ENCODE measurements around the gene ELMO1.

ELMO1 gene

DNA sequence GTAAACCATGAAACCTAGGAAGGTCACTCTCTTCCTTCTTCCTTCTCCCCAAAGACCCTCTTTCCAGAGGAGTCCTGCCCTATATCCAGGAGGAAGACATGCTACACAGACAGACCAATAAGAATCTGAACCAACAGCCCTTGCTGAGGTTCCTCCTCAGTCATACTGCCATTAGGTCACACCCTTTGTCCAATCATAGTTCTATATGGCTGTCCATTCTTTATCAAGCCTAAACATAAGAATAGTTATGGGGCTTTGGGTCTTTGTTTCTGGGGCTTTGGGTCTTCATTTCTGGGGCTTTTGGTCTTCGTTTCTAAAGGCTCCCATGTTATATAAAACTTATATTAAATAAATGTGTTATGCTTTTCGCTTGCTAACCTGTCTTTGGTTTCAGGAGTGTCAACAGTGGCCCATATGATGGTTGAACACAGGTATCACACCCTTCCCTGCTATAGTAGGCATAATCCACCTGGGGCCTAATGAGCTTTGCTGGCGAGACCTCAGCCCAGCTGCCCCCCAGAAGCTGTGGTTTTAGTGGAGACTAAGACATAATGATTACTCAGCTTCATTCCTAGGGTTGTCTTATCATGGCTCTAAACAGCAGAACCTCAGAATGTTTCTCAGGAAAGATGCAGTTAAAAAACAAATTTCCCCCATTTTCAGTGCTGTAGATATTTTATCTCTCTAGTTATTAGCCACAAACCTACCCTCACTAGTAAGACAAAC lies 91.6 kb downstream of the ELMO1 start:
- peak overlapping the region; percentile 59 for H2AFZ ChIP-seq
- H3K4me2 ChIP-seq (ENCODE audit: low read length), result no peak overlapping the region
- H3K36me3 ChIP-seq (ENCODE audit: control insufficient read depth, insufficient read depth, low read length), result no peaks in the 10 kb centered on the region
- H3K9me3 ChIP-seq (ENCODE audit: control insufficient read depth, low read length), result no peaks in the 10 kb centered on the region
- no peaks in the 10 kb centered on the region for H3K79me2 ChIP-seq
- no peak for TF ChIP-seq CTCF (IDR thresholded peaks at IDR 0.05)
- H3K4me1 ChIP-seq, result peaks cover 33% of the 10 kb centered on the region
- no peak overlapping the region for H3K9ac ChIP-seq
- peak overlapping the region; percentile 45 for H3K27ac ChIP-seq
- no peaks in the 10 kb centered on the region for H3K27me3 ChIP-seq (ENCODE audit: control insufficient read depth, insufficient read depth, low read length)
- H3K4me3 ChIP-seq (ENCODE audit: low read depth, low read length), result no peak overlapping the region

- H3K9me3 ChIP-seq (ENCODE audit: control insufficient read depth, low read length), result no peaks in the 10 kb centered on the region
- H3K9ac ChIP-seq, result no peak overlapping the region
- no peaks in the 10 kb centered on the region for H3K79me2 ChIP-seq
- peak overlapping the region; percentile 49 for H3K27ac ChIP-seq
- TF ChIP-seq CTCF (IDR thresholded peaks at IDR 0.05), result no peak
- H3K27me3 ChIP-seq (ENCODE audit: control insufficient read depth, insufficient read depth, low read length), result no peaks in the 10 kb centered on the region
- peak overlapping the region; percentile 50 for H2AFZ ChIP-seq
- H3K4me1 ChIP-seq, result peaks cover 27% of the 10 kb centered on the region
- no peak overlapping the region for H3K4me2 ChIP-seq (ENCODE audit: low read length)
- H3K36me3 ChIP-seq (ENCODE audit: control insufficient read depth, insufficient read depth, low read length), result no peaks in the 10 kb centered on the region
- no peak overlapping the region for H3K4me3 ChIP-seq (ENCODE audit: low read depth, low read length)
These were observed 94.0 kb downstream of the ELMO1 start for GRCh38 chr7:37354656-37355131.

GRCh38 chr7:37353949-37354655 lies 94.6 kb downstream of the ELMO1 start:
- Histone ChIP-seq H3K27me3 (ENCODE audit: control insufficient read depth, insufficient read depth, low read length) (no peaks in the 10 kb centered on the region), H3K36me3 (ENCODE audit: control insufficient read depth, insufficient read depth, low read length) (no peaks in the 10 kb centered on the region), H3K4me1 (peaks cover 21% of the 10 kb centered on the region), H3K79me2 (no peaks in the 10 kb centered on the region), H3K4me3 (ENCODE audit: low read depth, low read length) (no peak overlapping the region), H3K4me2 (ENCODE audit: low read length) (no peak overlapping the region), H2AFZ (peak overlapping the region; percentile 50), H3K9ac (no peak overlapping the region), H3K27ac (peak overlapping the region; percentile 49), H3K9me3 (ENCODE audit: control insufficient read depth, low read length) (no peaks in the 10 kb centered on the region)
- TF ChIP-seq CTCF (IDR thresholded peaks at IDR 0.05), result no peak

DNA sequence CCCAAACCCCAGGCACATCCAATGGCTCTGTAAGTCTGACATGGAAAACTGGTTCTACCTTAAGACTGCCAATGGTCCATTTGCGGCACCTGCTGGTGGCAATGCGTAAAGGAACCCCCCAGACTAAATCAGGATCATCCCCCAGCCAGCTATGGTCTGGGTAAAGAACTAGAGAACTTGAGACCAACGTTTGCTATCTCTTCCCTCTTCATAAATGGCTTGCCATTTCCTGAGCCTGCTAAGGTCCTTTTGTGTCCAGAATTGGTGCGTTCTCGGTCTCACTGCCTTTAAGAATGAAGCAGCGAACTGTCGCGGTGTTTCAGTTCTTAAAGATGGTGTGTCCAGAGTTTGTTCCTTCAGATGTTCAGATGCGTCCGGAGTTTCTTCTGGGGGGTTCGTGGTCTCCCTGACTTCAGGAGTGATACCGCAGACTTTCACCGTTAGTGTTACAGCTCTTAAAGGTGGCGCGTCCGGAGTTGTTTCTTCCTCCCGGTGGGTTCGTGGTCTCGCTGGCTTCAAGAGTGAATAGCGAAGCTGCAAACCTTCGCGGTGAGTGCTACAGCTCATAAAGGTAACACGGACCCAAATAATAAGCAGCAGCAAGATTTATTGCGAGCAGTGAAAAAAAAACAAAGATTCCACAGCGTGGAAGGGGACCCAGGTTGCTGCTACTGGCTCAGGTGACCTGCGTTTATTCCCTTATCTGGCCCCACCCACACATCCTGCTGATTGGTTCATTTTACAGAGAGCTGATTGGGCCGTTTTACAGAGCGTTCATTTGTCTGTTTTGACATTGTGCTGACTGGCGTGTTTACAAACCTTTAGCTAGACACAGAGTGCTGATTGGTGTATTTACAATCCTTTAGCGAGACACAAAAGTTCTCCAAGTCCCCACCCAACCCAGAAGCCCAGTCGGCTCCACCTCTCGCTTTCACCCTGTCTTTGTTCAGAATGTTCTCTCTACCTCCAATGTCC lies 95.4 kb downstream of the ELMO1 start:
- Histone ChIP-seq H3K4me3 (ENCODE audit: low read depth, low read length) (no peak overlapping the region), H3K27ac (peak overlapping the region; percentile 49), H3K9ac (no peak overlapping the region), H2AFZ (peak overlapping the region; percentile 50), H3K4me2 (ENCODE audit: low read length) (no peak overlapping the region), H3K36me3 (ENCODE audit: control insufficient read depth, insufficient read depth, low read length) (no peaks in the 10 kb centered on the region), H3K27me3 (ENCODE audit: control insufficient read depth, insufficient read depth, low read length) (no peaks in the 10 kb centered on the region), H3K79me2 (no peaks in the 10 kb centered on the region), H3K9me3 (ENCODE audit: control insufficient read depth, low read length) (no peaks in the 10 kb centered on the region), H3K4me1 (peaks cover 21% of the 10 kb centered on the region)
- TF ChIP-seq CTCF (IDR thresholded peaks at IDR 0.05), result no peak
